GM10248 (cell line): ENCODE measurements around the gene TBC1D19.

Source experiments
- CTCF ChIA-PET: fragments of 300-600 bp; sonication (Branson Sonifier 250); formaldehyde crosslinking; extraction: SDS; loops from one replicate; lab custom pipeline; 2021; ENCODE audit warnings: antibody characterized with exemption; lab: Yijun Ruan, JAX
- POLR2A ChIA-PET: fragments of 350-650 bp; sonication (Branson Sonifier 250); formaldehyde crosslinking; extraction: SDS; loops from one replicate; lab custom pipeline; 2020; ENCODE audit warnings: antibody characterized with exemption; lab: Yijun Ruan, JAX
- DNase-seq: peaks from one replicate; pipeline ENCODE4 v3.0.0; 2012; ENCODE audit errors: extremely low spot score
- TF ChIP-seq, protein P1 (sequence below): IDR thresholded peaks from 2 replicates; pipeline ENCODE4 v1.5.1; 2012; ENCODE audit warnings: mild to moderate bottlenecking, low read depth; ENCODE audit errors: extremely low read depth, missing control alignments, control extremely low read depth

The TBC1D19 gene

DNA sequence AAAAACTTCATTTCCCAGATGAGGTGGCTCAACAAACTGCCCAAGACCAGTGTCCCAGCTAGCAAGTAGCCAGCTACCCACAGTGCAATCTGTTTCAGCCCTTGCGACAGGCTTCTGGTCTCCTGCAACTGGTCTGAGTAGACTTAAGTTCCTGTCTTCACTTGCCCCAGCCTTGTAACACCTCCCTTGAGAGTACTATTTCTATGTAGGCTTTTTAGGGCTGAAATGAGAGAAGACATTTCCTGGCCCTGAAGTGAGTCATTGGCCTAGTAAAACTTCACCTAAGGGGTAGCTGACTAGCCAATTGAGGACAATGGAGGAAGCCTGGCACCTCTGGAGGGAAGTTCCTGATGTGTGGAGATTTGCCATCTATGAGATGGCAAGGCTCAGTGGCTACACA is 196.7 kb downstream of the TBC1D19 start:
- TF ChIP-seq, protein P1, sequence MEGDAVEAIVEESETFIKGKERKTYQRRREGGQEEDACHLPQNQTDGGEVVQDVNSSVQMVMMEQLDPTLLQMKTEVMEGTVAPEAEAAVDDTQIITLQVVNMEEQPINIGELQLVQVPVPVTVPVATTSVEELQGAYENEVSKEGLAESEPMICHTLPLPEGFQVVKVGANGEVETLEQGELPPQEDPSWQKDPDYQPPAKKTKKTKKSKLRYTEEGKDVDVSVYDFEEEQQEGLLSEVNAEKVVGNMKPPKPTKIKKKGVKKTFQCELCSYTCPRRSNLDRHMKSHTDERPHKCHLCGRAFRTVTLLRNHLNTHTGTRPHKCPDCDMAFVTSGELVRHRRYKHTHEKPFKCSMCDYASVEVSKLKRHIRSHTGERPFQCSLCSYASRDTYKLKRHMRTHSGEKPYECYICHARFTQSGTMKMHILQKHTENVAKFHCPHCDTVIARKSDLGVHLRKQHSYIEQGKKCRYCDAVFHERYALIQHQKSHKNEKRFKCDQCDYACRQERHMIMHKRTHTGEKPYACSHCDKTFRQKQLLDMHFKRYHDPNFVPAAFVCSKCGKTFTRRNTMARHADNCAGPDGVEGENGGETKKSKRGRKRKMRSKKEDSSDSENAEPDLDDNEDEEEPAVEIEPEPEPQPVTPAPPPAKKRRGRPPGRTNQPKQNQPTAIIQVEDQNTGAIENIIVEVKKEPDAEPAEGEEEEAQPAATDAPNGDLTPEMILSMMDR: no peak
- ChIA-PET POLR2A (no interaction called here), CTCF (no interaction called here)
- no peak for DNase-seq

- ChIA-PET CTCF (no interaction called here), POLR2A (no interaction called here)
These were observed 198.4 kb downstream of the TBC1D19 start for GRCh38 chr4:26782168-26782829.

DNA sequence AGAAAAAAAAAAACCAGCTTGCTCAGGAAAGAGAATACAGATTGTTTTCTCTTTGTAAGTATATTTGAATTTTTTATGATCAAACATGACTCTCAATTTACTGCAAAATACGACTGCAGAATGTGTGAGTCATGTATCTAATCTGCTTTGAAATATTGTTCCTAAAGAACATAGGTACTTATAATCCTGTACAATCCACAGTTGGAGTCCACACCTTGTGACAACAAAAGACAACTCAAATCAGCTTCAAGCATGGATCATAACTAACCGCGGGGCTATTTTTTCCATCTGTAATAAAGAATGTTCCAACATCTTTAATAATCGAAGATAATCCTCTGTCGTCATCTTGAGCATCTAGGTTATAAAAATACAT is 198.9 kb downstream of the TBC1D19 start:
- POLR2A ChIA-PET: no interaction called here
- CTCF ChIA-PET: no interaction called here
- TF ChIP-seq, protein P1: no peak
- DNase-seq: no peak

More at GRCh38 chr4:26782168-26782829, 198.4 kb downstream of the TBC1D19 start:
- TF ChIP-seq, protein P1: no peak
- no peak for DNase-seq

DNA sequence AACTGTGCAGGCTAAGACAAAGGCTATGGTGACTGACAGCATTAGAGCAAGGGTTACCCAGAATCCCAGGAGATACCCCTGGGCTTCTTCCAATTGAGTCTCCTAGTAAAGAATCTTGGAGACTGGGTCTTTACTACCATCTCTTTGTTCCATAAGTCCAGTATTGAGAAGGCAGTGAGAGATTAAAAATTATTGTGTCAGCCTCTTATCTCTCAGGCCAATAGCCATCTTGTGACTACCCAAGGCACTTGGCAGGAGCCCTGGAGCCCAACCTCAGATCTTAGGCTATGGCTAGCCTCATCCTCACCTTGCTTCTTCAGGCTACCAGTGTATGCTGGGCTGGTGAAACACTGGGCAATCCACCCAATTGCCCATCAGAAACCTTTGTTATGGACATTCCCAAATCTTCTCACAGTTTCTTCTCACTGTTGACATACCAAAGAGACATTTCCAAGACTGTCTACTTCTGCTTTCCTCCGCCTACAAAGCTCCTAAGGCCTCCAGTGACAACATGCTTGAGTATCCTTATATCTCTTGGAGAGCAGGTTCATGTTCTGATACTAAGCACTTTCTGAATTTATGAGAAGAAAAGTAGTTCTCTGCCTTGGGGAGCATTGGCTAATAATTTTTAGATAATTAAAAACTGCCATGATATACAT is 200.5 kb downstream of the TBC1D19 start:
- ChIA-PET POLR2A (interaction anchor here (0.6 kb wide), 1 partner anchor 32 kb away, joined by 8 read pairs; no protein-coding TSS in a partner anchor), CTCF (interaction anchor here (1.5 kb wide), 1 partner anchor 11 kb away, joined by 4 read pairs; no protein-coding TSS in a partner anchor)
- TF ChIP-seq, protein P1: no peak
- no peak for DNase-seq

- no peak for DNase-seq
- TF ChIP-seq, protein P1: no peak
- ChIA-PET CTCF (no interaction called here), POLR2A (no interaction called here)
These were observed 201.4 kb downstream of the TBC1D19 start for GRCh38 chr4:26785312-26785711.

- ChIA-PET POLR2A (no interaction called here), CTCF (interaction anchor here (0.9 kb wide), 1 partner anchor 17 kb away, joined by 3 read pairs; no protein-coding TSS in a partner anchor)
- TF ChIP-seq, protein P1: no peak
- DNase-seq: no peak
These were observed 201.9 kb downstream of the TBC1D19 start for GRCh38 chr4:26785810-26786209.
